Right atrium auricular region (tissue), 2 donors: ENCODE measurements around the gene SPATA18. TPM values are rescaled to one million over a fixed set of nuclear protein-coding genes. Genes with fewer than 3 reads are reported as not detected.

Experiments
- DNase-seq: peaks from one replicate; pipeline ENCODE4 v3.0.0-alpha.2; 2019; ENCODE audit warnings: low spot score
- H3K27ac ChIP-seq, 2 donors: fragments of 200-600 bp; sonication (generic); 1 replicate in 1 of 2; 2 replicates in 1 of 2; pipeline ENCODE4 v1.5.1; 2016 to 2019
- H3K27me3 ChIP-seq, 2 donors: fragments of 200-600 bp; sonication (generic); one replicate each; pipeline versions ENCODE4 v1.5.1 to v1.6.0; 2017 to 2019
- H3K36me3 ChIP-seq: fragments of 200-600 bp; sonication (generic); one replicate; pipeline ENCODE4 v1.5.1; 2016
- H3K4me1 ChIP-seq, 2 donors: fragments of 200-600 bp; sonication (generic); one replicate each; pipeline versions ENCODE4 v1.5.1 to v1.6.0; 2017 to 2019
- H3K4me3 ChIP-seq, 2 donors: fragments of 200-600 bp; sonication (generic); 1 replicate in 1 of 2; 2 replicates in 1 of 2; pipeline ENCODE4 v1.5.1; 2017 to 2019; ENCODE audit warnings: mild to moderate bottlenecking in 1 of 2, moderate library complexity in 1 of 2
- H3K9me3 ChIP-seq, 2 donors: fragments of 200-600 bp; sonication (generic); one replicate each; pipeline ENCODE4 v1.5.1; 2019
- total RNA-seq, 2 donors: library from RNA; depleted of rRNA; stranded (reverse); fragments of >200 nt; gene quantifications; one replicate each; pipeline ENCODE4 v1.1.0, GENCODE V29; 2016
- TF ChIP-seq, protein P1 (sequence below), 2 donors: fragments of 200-600 bp; sonication (generic); IDR thresholded peaks; one replicate each; pipeline ENCODE4 v1.5.1; 2019; ENCODE audit warnings: antibody characterized with exemption in 2 of 2

SPATA18 gene
- total RNA-seq, 2 donors from 2014 or later: 2.2 to 4.3 TPM

DNA sequence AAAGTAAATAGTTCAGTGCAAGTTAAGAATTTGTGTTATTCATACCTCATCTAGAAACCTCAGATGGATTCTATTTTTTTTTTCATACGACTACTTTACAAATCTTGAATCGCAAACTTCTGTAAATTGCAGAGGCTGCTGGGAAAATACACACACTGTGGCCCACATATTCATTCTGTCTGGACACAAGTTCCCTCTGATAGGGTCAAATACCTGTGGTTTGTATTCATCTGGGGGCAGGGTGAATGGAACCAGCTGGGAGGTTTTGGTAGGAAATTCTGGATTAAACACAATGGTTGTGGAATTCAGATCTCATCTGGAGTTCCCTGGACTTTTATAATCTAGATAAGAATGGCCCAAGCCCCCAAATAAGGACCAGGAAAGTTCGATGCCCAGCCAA is 56.2 kb downstream of the SPATA18 start:
- no peak overlapping the region for H3K4me3 ChIP-seq
- TF ChIP-seq, protein P1, sequence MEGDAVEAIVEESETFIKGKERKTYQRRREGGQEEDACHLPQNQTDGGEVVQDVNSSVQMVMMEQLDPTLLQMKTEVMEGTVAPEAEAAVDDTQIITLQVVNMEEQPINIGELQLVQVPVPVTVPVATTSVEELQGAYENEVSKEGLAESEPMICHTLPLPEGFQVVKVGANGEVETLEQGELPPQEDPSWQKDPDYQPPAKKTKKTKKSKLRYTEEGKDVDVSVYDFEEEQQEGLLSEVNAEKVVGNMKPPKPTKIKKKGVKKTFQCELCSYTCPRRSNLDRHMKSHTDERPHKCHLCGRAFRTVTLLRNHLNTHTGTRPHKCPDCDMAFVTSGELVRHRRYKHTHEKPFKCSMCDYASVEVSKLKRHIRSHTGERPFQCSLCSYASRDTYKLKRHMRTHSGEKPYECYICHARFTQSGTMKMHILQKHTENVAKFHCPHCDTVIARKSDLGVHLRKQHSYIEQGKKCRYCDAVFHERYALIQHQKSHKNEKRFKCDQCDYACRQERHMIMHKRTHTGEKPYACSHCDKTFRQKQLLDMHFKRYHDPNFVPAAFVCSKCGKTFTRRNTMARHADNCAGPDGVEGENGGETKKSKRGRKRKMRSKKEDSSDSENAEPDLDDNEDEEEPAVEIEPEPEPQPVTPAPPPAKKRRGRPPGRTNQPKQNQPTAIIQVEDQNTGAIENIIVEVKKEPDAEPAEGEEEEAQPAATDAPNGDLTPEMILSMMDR (IDR thresholded peaks at IDR 0.05): no peak
- DNase-seq: no peak
- no peak overlapping the region for H3K27ac ChIP-seq
- H3K9me3 ChIP-seq: no peaks in the 10 kb centered on the region
- H3K4me1 ChIP-seq: no peaks in the 10 kb centered on the region
- no peaks in the 10 kb centered on the region for H3K36me3 ChIP-seq
- H3K27me3 ChIP-seq: no peaks in the 10 kb centered on the region

DNA sequence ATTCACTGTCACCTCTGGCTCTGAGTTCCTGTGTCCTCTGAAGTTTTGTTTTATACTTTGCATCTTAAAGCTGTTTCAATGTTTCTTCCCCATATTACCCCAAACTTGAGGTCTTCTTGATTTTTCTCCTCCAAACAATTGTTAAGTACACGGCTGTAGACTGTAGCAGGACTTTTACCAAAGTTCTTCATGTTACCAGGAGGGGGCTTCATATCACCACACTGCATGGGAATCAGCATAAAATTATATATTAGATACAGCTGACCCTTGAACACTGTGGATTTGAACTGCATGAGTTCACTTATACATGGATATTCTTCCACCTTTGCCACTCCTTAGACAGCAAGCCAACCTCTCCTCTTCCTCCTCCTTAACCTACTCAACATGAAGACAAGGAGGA is 56.6 kb downstream of the SPATA18 start:
- H3K4me3 ChIP-seq: no peak overlapping the region
- no peaks in the 10 kb centered on the region for H3K4me1 ChIP-seq
- no peak for DNase-seq

DNA sequence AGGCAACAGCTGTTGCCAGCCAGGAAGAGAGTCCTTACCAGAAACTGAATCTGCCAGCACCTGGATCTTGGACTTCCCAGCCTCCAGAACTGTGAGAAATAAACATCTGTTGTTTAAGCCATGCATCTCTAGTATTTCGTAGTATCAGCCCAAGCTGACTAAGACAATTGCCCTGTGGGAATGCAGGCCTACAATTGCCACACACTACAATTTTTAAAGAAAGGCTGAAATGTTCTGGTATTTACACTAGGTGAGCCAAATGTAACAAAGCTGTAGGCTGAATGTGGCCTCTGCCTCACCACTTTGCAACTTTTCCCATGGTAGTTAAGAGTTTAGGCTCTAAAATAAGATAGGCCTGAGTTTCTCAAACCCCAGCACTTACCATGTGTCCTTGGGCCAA is 59.1 kb downstream of the SPATA18 start:
- DNase-seq: no peak
- H3K4me1 ChIP-seq: no peaks in the 10 kb centered on the region
- no peak overlapping the region for H3K27ac ChIP-seq
- no peaks in the 10 kb centered on the region for H3K9me3 ChIP-seq
- no peak overlapping the region for H3K4me3 ChIP-seq
- no peaks in the 10 kb centered on the region for H3K27me3 ChIP-seq
- TF ChIP-seq, protein P1 (IDR thresholded peaks at IDR 0.05): no peak
- H3K36me3 ChIP-seq: no peaks in the 10 kb centered on the region

More for the DNA sequence above, 56.6 kb downstream of the SPATA18 start:
- Histone ChIP-seq H3K36me3 (no peaks in the 10 kb centered on the region), H3K27me3 (no peaks in the 10 kb centered on the region), H3K27ac (no peak overlapping the region), H3K9me3 (no peaks in the 10 kb centered on the region)
- TF ChIP-seq, protein P1 (IDR thresholded peaks at IDR 0.05): no peak

DNA sequence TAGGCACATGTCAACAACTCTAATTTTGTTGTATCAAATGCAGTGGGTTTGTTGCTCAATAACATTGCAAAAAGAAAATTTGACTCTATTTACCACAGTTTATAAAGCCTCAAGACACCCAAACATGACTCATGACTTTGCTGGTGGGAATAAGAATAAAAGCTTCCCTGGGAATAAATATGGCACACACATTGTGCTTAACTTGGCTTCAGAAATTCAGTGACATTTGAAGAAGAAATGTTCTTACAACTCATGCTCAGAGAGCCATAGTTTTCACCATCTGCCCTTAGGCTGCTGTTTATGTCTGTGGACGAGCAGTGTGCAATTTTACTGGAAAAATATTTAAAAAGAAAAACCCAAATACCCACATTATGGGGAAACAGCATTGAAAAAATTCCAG is 60.9 kb downstream of the SPATA18 start:
- Histone ChIP-seq H3K4me3 (no peak overlapping the region), H3K9me3 (no peaks in the 10 kb centered on the region), H3K4me1 (no peaks in the 10 kb centered on the region), H3K27ac (no peak overlapping the region), H3K27me3 (no peaks in the 10 kb centered on the region), H3K36me3 (no peaks in the 10 kb centered on the region)
- no peak for DNase-seq
- TF ChIP-seq, protein P1 (IDR thresholded peaks at IDR 0.05): no peak

DNA sequence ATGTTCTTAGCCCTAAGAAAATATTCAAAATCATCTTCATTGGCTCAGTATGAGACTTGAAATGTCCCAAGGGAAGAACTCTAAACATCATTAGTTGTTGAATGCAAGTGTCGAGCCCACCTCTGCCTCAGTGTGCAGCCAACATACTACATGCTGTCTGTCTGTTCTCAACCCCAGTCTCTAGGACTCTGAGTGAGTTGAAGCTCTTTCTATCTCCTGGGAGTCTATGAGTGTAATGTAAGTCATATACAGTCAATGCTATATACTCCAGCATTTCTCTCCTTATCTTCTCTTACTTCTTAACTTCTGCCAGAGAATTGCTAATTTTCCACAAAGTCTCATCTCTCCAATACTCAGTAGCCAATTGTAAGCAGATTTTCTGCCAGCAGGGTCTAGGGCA is 61.3 kb downstream of the SPATA18 start:
- H3K9me3 ChIP-seq: no peaks in the 10 kb centered on the region
- H3K4me1 ChIP-seq: no peaks in the 10 kb centered on the region
- TF ChIP-seq, protein P1 (IDR thresholded peaks at IDR 0.05): no peak
- no peak for DNase-seq
- no peaks in the 10 kb centered on the region for H3K36me3 ChIP-seq
- no peak overlapping the region for H3K4me3 ChIP-seq
- no peaks in the 10 kb centered on the region for H3K27me3 ChIP-seq
- no peak overlapping the region for H3K27ac ChIP-seq

DNA sequence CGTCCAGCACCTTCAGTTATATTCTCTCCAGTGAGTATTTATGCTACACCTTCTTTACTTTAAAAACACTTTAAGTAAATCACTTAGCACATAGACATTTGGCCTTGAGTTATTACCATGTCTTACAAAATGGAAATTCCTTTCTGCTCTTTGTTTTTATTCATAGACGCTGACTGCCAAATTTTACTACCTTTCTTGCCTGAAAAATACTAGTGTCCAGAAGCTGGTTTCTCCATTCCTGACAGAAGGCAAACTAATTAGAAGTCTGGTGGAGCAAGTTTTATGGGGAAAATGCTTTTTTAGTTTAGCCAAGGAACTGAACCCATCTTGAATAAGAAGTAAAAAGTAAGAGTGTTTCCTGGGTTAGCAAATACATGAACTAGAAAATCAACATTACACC is 65.5 kb downstream of the SPATA18 start:
- Histone ChIP-seq H3K9me3 (no peaks in the 10 kb centered on the region), H3K4me3 (no peak overlapping the region), H3K36me3 (no peaks in the 10 kb centered on the region), H3K27me3 (no peaks in the 10 kb centered on the region), H3K4me1 (no peaks in the 10 kb centered on the region), H3K27ac (no peak overlapping the region)
- no peak for DNase-seq
- TF ChIP-seq, protein P1 (IDR thresholded peaks at IDR 0.05): no peak
